Ovary (tissue), 3 donors: ENCODE results near the gene CPLANE1.
"Not testable (repeated sequence)": the region's sequence is repeated elsewhere in the genome, so short reads cannot be mapped to it uniquely, and the experiment has no call there.

Experiments used
- EP300 ChIP-seq: sonication (generic); formaldehyde crosslinking; IDR thresholded peaks from one replicate; pipeline ENCODE4 v1.6.1; 2017; ENCODE audit warnings: antibody characterized with exemption
- POLR2A ChIP-seq: fragments of 450-650 bp; IDR thresholded peaks from one replicate; pipeline ENCODE4 v1.6.1; 2017; ENCODE audit warnings: antibody characterized with exemption, mild to moderate bottlenecking, moderate library complexity
- TF ChIP-seq, protein P1 (sequence below), 3 donors: fragments of 450-650 bp in 2 of 3; fragments of 200-600 bp in 1 of 3; IDR thresholded peaks; one replicate each; pipeline versions ENCODE4 v1.5.1 to v1.8.0; 2016 to 2022; ENCODE audit warnings: antibody characterized with exemption in 3 of 3, mild to moderate bottlenecking in 1 of 3
- donor health status: DM: no; HTN: no; CAD: no.

DNA sequence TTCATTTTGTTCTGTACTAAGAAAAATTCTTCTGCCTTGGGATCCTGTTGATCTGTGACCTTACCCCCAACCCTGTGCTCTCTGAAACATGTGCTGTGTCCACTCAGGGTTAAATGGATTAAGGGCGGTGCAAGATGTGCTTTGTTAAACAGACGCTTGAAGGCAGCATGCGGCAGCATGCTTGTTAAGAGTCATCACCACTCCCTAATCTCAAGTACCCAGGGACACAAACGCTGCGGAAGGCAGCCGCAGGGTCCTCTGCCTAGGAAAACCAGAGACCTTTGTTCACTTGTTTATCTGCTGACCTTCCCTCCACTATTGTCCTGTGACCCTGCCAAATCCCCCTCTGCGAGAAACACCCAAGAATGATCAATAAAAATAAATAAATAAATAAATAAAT is 47.1 kb upstream of the CPLANE1 start:
- TF ChIP-seq POLR2A, EP300: not testable (repeated sequence)
- TF ChIP-seq, protein P1, sequence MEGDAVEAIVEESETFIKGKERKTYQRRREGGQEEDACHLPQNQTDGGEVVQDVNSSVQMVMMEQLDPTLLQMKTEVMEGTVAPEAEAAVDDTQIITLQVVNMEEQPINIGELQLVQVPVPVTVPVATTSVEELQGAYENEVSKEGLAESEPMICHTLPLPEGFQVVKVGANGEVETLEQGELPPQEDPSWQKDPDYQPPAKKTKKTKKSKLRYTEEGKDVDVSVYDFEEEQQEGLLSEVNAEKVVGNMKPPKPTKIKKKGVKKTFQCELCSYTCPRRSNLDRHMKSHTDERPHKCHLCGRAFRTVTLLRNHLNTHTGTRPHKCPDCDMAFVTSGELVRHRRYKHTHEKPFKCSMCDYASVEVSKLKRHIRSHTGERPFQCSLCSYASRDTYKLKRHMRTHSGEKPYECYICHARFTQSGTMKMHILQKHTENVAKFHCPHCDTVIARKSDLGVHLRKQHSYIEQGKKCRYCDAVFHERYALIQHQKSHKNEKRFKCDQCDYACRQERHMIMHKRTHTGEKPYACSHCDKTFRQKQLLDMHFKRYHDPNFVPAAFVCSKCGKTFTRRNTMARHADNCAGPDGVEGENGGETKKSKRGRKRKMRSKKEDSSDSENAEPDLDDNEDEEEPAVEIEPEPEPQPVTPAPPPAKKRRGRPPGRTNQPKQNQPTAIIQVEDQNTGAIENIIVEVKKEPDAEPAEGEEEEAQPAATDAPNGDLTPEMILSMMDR (IDR thresholded peaks at IDR 0.05) = not testable (repeated sequence)
